ENCODE data around the gene TBC1D9B.
A peak's percentile ranks its signal among the peaks of the same experiment; 100 is the strongest.

Gene TBC1D9B

DNA sequence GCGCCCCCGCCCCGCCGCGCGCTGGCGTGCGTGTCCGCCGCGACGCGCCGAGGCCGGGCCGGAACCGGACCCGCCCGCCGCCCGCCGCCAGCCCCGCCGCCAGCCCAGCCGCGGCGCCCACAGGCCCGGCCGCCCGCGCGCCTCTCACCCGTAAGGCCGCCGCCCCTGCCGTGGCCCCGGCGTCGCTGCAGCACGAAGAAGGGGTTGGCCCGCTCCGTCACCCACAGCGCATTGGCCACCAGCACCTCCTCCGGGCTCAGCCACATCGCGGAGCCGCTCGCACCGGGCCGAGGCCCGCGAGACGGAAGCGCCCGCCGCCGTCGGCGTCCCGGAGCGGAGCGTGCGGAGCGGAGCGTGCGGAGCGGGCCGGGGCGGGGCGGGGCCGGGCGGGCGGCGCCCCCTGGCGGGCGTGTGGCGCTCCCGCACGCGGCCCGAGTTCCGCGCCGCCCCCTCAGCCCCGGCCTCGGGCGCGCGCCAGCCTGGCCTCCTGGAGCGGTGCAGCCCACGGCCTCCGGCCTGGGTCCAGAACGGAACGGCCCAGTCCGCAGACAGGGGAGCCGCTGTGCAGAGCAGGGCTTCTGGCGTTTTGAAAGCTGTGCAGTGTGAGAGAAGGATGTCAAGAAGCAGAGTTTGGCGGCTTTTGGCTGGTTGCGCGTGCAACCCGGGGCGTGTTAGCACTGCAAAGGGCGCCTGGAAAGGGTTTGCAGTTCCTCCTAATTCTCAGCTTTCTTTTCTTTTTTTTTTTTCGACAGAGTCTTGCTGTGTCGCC is at the start of gene TBC1D9B:
Gene TBC1D9B (minus strand): TSS at position 342 of the 769 bp plus-strand sequence. CDS start 76 bp downstream, at position 266.
- peak; percentile 89 for DNase-seq (ENCODE audit: low spot score)

- no peak for DNase-seq (ENCODE audit: low spot score)
These were observed 47.9 kb upstream of the TBC1D9B start for GRCh38 chr5:179955630-179956029.

DNA sequence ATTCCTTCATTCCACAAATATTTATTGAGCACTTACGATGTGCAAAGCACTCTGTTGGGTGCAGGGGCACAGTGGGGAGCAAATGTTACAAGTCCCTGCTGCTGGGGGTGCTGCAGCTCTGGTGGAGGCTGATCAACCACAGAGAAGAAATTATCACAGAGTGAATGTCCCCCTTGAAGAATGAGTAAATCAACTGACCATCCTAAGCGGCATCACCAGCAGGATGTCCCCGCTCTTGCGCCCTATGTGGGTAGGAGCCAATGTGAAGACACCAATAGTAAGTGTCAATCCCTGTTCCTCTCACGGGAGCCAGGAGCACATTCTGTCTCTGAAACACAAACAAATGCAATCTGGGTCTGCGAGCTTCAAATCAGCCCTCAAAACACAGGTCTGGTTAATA is 47.4 kb upstream of the TBC1D9B start:
- no peak for DNase-seq (ENCODE audit: low spot score)

- DNase-seq (ENCODE audit: low spot score), result no peak
These were observed 46.7 kb upstream of the TBC1D9B start for GRCh38 chr5:179954434-179954833.

- DNase-seq (ENCODE audit: low spot score), result no peak
These were observed 46.3 kb upstream of the TBC1D9B start for GRCh38 chr5:179953987-179954386.

DNA sequence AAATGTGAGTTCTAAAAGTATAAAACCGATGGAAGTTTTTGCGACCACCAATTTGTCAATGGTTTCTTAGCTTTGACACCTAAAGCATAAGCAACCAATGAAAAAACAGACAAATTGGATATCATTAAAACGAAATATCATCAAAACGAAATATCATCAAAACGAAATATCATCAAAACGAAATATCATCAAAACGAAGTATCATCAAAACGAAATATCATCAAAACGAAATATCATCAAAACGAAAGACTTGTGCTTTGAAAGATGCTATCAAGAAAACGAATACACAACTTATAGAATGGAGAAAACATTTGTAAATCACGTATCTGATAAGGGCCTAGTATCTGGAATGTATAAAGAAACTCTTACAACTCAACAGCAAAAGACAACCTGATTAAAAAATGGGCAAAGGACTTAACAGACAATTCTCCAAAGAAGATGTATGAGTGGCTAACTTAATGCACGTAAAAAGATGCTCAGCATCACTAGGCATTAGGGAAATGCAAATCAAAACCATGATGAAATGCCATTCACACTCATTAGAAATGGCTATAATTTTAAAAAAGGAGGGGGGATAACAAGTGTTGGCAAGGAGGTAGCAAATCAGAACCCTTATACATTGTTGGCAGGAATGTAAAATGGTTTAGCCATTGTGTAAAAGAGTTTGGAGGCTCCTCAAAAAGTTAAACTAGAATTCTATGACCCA is 29.4 kb upstream of the TBC1D9B start:
- DNase-seq (ENCODE audit: low spot score), result no peak

DNA sequence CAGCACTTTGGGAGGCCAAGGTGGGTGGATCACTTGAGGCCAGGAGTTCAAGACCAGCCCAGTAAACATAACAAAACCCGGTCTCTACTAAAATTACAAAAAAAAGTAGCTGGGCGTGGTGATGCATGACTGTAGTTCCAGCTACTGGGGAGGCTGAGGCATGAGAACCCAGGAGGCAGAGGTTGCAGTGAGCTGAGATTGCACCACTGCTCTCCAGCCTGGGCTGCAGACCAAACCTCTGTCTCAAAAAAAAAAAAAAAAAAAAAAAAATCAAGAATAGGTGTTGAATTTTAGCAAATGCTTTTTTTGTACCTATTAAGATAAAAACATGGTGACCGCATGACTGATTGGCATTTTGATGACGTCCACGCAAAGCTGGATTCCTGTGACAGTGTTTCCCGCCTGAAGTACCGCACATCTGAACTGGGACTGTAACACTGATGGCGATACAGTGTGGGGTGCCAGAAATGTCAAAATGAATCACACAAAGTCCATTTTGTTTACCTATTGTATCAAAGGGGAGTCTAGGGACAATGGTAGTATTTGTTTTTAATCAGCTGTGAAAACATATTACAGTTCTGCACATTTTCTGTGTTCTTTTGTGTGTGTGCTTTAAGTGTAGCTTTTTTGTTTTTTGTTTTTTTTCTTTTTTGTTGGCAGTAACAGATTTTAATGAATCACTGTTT is 23.2 kb upstream of the TBC1D9B start:
- DNase-seq (ENCODE audit: low spot score), result no peak

DNA sequence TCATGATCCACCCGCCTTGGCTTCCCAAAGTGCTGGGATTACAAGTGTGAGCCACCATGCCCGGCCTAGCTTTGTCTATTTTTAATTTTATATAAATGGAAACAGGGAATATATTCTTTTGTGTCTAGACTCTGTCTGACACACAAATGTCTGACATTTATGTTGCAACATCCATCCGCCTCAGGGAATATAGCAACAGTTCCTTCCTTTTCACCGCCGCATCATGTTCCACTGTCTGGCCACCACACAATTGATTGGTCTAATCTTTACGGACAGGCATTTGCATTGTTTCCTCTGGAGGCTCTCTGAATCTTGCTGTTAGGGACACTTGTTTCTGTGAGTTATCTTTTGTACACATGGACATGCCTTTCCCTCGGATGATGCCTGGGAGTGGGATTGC is 20.1 kb upstream of the TBC1D9B start:
- no peak for DNase-seq (ENCODE audit: low spot score)

- DNase-seq (ENCODE audit: low spot score), result no peak
These were observed 19.0 kb upstream of the TBC1D9B start for GRCh38 chr5:179926657-179927056.

GRCh38 chr5:179923436-179923835 is 15.7 kb upstream of the TBC1D9B start:
- no peak for DNase-seq (ENCODE audit: low spot score)

- DNase-seq (ENCODE audit: low spot score), result no peak
These were observed 12.5 kb upstream of the TBC1D9B start for GRCh38 chr5:179920175-179920574.

GRCh38 chr5:179919487-179920060 is 11.9 kb upstream of the TBC1D9B start:
- DNase-seq (ENCODE audit: low spot score), result no peak

GRCh38 chr5:179918742-179919486 is 11.2 kb upstream of the TBC1D9B start:
- no peak for DNase-seq (ENCODE audit: low spot score)

GRCh38 chr5:179916523-179916922 is 8.8 kb upstream of the TBC1D9B start:
- DNase-seq (ENCODE audit: low spot score), result no peak

- DNase-seq (ENCODE audit: low spot score), result no peak
These were observed 7.8 kb upstream of the TBC1D9B start for GRCh38 chr5:179915406-179915935.

DNA sequence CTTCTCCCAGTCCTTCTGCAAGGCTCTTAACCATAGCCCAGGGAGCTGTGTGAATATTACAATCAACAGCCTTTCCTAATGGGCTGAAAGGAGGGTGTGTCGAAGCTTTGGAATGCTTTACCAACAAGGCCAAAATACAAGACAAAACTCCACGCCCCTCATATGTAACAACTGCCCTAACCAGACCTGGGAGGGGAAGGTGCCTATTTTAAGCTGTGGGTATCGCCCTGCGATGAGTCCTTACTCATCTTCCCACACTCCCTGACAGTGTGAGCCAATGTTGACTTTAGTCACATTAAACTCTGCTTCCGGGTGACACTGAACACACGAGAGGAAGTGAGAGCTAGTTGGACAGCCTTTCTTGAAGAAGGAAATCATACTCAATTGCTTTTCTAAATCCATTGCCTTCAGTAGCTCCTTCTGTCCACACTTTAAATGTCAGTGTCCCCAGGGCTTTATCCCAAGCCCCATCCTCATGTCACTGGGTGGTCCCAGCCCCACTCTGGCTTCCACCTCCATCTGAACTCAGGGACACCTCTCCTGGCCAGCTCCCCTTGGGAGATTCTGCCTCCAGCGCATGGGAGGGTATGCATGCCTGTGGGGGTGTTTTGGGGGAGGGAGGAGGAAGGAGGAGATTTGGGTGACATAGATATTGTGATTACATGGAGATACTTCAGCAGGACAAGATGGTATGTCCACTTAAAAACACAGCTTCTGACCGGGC is 6.5 kb upstream of the TBC1D9B start:
- no peak for DNase-seq (ENCODE audit: low spot score)

DNA sequence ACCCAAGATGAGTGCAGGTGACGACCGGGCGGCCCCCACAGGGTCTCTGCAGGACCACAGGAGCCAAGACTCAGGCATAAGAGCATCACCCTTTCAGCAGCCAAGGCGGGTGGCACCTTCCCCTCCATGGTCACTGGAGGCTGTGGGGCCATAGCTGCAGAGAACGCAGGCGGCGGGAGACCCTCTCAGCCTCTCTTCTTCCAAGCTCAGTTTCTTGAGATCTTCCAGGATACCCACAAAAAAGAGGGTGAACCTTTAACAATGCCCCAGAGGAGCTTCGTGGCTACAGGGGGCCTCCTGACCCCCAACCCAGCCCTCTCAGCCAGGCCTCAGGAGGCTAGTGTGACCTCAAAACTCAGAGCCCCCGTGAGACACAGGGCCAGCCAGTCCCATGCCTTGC is 5.8 kb upstream of the TBC1D9B start:
- no peak for DNase-seq (ENCODE audit: low spot score)

DNA sequence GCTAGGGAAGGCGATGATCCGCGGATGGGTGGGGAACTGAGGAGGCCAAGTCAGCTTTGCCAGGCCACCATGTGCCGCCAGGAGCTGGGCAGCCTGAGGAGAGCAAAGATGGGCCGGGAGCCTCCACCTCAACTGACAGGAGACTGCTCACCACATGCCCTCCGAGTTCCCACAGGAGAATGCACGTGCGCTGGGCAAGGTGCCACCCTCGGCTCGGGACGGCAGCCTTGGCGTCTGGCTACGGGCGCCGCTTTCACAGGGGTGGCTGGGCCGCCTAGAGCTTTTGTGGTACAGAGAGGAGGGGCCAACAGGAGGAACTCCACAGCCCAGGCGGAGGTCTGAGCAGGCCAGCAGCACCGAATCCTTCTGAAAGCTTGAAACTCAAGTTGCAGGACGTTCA is 5.3 kb upstream of the TBC1D9B start:
- DNase-seq (ENCODE audit: low spot score), result no peak

- no peak for DNase-seq (ENCODE audit: low spot score)
These were observed 4.7 kb upstream of the TBC1D9B start for GRCh38 chr5:179912386-179912785.

DNA sequence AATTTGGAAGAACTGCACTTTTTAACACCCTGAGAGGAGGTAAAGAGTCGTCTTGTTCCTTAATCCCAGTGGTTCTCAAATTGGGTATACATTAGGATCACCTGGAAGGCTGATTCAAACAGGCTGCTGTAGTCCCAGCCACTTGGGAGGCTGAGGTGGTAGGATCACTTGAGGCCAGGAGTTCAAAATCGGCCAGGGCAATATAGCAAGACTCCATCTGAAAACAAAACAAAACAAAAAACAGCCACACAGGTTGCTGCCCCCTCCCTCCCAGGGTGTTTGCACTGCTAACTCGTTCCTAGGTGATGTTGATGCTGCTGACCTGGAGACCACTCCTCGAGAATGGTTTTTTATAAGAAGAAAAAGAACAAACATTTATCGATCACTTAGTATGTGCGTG is 1.5 kb upstream of the TBC1D9B start:
- DNase-seq (ENCODE audit: low spot score), result no peak

DNA sequence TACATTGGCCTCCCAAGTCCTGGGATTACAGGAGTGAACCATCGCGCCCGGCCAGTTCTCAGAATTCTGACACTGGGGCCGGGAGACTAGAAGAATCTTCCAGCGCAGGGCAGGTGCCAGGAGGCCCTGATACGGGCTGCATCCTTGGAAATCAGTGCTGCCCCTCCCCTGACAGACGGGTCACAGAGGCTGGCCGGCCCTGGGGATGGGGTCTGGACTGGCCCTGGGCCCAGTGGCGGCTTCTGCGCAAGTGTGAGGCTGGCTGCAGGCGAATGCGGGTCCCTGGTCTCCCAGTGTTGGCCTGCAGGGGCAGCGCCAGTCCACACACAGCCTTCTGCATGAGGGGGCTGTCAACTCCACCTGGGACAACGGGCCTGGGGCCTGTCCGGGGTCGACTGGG is 831 bp upstream of the TBC1D9B start:
- no peak for DNase-seq (ENCODE audit: low spot score)
